SK-N-SH (cell line): ENCODE measurements around the gene ING5. TPM values are rescaled to one million over a fixed set of nuclear protein-coding genes. Genes with fewer than 3 reads are reported as not detected.

Experiments used
- CTCF ChIA-PET: fragments of 300-600, 350-600 bp; formaldehyde crosslinking; extraction: SDS; loops from one replicate; lab custom pipeline; 2021; lab: Yijun Ruan, JAX
- POLR2A ChIA-PET: fragments of 350-600 bp; sonication (Branson Sonifier 250); formaldehyde crosslinking; extraction: SDS; loops from one replicate; lab custom pipeline; 2020; ENCODE audit warnings: antibody characterized with exemption, inconsistent platforms; lab: Yijun Ruan, JAX
- DNase-seq: peaks from one replicate; pipeline ENCODE4 v3.0.0; 2012
- H2AFZ ChIP-seq: fragments of 200-600 bp; sonication (generic); 2 replicates; pipeline ENCODE4 v1.8.1; 2016; ENCODE audit warnings: antibody characterized with exemption, mild to moderate bottlenecking, low read depth
- H3F3A ChIP-seq: fragments of 200-600 bp; sonication (generic); replicated peaks from 2 replicates; pipeline ENCODE3; 2016; ENCODE audit warnings: antibody characterized with exemption, mild to moderate bottlenecking; ENCODE audit not compliant: insufficient read depth
- H3K27ac ChIP-seq, 2 experiments: fragments of 200-500 bp in 1 of 2; fragments of 200-600 bp in 1 of 2; sonication (Bioruptor generic) in 1 of 2; sonication (generic), shearing (Covaris generic) in 1 of 2; 2 replicates each; pipeline versions ENCODE4 v1.5.1 to v1.6.1; 2014 to 2016; ENCODE audit warnings: low read depth in 2 of 2, inconsistent platforms in 1 of 2, low read length in 1 of 2, mild to moderate bottlenecking in 1 of 2, mixed read lengths in 1 of 2
- H3K27me3 ChIP-seq: fragments of 200-600 bp; sonication (generic), shearing (Covaris generic); 2 replicates; pipeline ENCODE4 v1.6.1; 2016; ENCODE audit warnings: mixed run types; ENCODE audit not compliant: insufficient read depth
- H3K36me3 ChIP-seq, 2 experiments: fragments of 200-500 bp in 1 of 2; fragments of 200-600 bp in 1 of 2; sonication (Bioruptor generic) in 1 of 2; sonication (generic) in 1 of 2; replicated peaks in 1 of 2; 2 replicates each; pipeline versions ENCODE3 to v1.5.1; 2014 to 2016; ENCODE audit warnings: low read length in 1 of 2, mild to moderate bottlenecking in 1 of 2; ENCODE audit not compliant: insufficient read depth in 2 of 2, control insufficient read depth in 1 of 2
- H3K4me1 ChIP-seq, 2 experiments: fragments of 200-500 bp in 1 of 2; fragments of 200-600 bp in 1 of 2; sonication (Bioruptor generic) in 1 of 2; sonication (generic), shearing (Covaris generic) in 1 of 2; 2 replicates each; pipeline versions ENCODE4 v1.5.1 to v1.6.1; 2014 to 2016; ENCODE audit warnings: low read depth in 1 of 2, low read length in 1 of 2, mixed run types in 1 of 2; ENCODE audit not compliant: insufficient read depth in 2 of 2, control insufficient read depth in 1 of 2
- H3K4me2 ChIP-seq: fragments of 200-600 bp; sonication (generic), shearing (Covaris generic); 2 replicates; pipeline ENCODE4 v1.6.1; 2017; ENCODE audit warnings: mixed run types
- H3K4me3 ChIP-seq, 2 experiments: fragments of 200-500 bp in 1 of 2; fragments of 200-600 bp in 1 of 2; sonication (Bioruptor generic) in 1 of 2; sonication (generic), shearing (Covaris generic) in 1 of 2; 2 replicates each; pipeline versions ENCODE4 v1.5.1 to v1.8.1; 2014 to 2016; ENCODE audit warnings: low read depth in 2 of 2, inconsistent platforms in 1 of 2, low read length in 1 of 2, mild to moderate bottlenecking in 1 of 2, mixed read lengths in 1 of 2, moderate library complexity in 1 of 2
- H3K79me2 ChIP-seq: fragments of 200-600 bp; sonication (generic); 2 replicates; pipeline ENCODE4 v1.8.1; 2017; ENCODE audit warnings: mild to moderate bottlenecking; ENCODE audit not compliant: insufficient read depth
- H3K9ac ChIP-seq: fragments of 200-600 bp; sonication (generic); 2 replicates; pipeline ENCODE4 v1.6.1; 2017; ENCODE audit warnings: mixed run types
- H3K9me2 ChIP-seq: fragments of 200-600 bp; sonication (generic); 2 replicates; pipeline ENCODE4 v1.6.1; 2017; ENCODE audit warnings: mixed run types
- H3K9me3 ChIP-seq: fragments of 200-600 bp; sonication (generic); 2 replicates; pipeline ENCODE4 v1.6.1; 2017; ENCODE audit warnings: mixed run types, mild to moderate bottlenecking, moderate library complexity
- H4K20me1 ChIP-seq: fragments of 200-600 bp; sonication (generic); 2 replicates; pipeline ENCODE4 v1.6.1; 2017; ENCODE audit warnings: mild to moderate bottlenecking, mixed run types; ENCODE audit not compliant: insufficient read depth
- CHD2 ChIP-seq: fragments of 150-350 bp; IDR thresholded peaks from 2 replicates; pipeline ENCODE4 v1.6.1; 2018; ENCODE audit warnings: low read length; ENCODE audit not compliant: partially characterized antibody
- EP300 ChIP-seq, 2 experiments: IDR thresholded peaks; 2 replicates each; pipeline versions ENCODE4 v1.4.0 to v1.6.1; 2012; ENCODE audit warnings: borderline replicate concordance in 1 of 2, low read depth in 1 of 2, low read length in 1 of 2
- FOSL2 ChIP-seq: IDR thresholded peaks from 2 replicates; pipeline ENCODE4 v1.4.0; 2012; ENCODE audit warnings: low read depth, mild to moderate bottlenecking, moderate library complexity, borderline replicate concordance
- FOXM1 ChIP-seq: IDR thresholded peaks from 2 replicates; pipeline ENCODE4 v1.4.0; 2012; ENCODE audit warnings: low read depth, mild to moderate bottlenecking
- IRF3 ChIP-seq: fragments of 150-350 bp; IDR thresholded peaks from 2 replicates; pipeline ENCODE4 v1.6.1; 2016; ENCODE audit warnings: mild to moderate bottlenecking, low read depth, low read length
- JUND ChIP-seq: IDR thresholded peaks from 2 replicates; pipeline ENCODE4 v1.4.0; 2012
- NFIC ChIP-seq: IDR thresholded peaks from 2 replicates; pipeline ENCODE4 v1.4.0; 2012; ENCODE audit warnings: borderline replicate concordance
- RAD21 ChIP-seq: IDR thresholded peaks from 2 replicates; pipeline ENCODE4 v1.6.1; 2012; ENCODE audit warnings: mild to moderate bottlenecking, low read length
- RXRA ChIP-seq: IDR thresholded peaks from 2 replicates; pipeline ENCODE4 v1.4.0; 2012; ENCODE audit warnings: low read depth, mild to moderate bottlenecking, borderline replicate concordance
- SIN3A ChIP-seq: IDR thresholded peaks from 2 replicates; pipeline ENCODE4 v1.6.1; 2012; ENCODE audit warnings: low read depth, mild to moderate bottlenecking, low read length, moderate library complexity, borderline replicate concordance
- TCF12 ChIP-seq: IDR thresholded peaks from 2 replicates; pipeline ENCODE4 v1.4.0; 2012
- USF1 ChIP-seq: IDR thresholded peaks from 2 replicates; pipeline ENCODE4 v1.4.0; 2012; ENCODE audit warnings: low read depth, borderline replicate concordance
- WGBS: methylation state at CpG from one replicate; pipeline ENCODE4 v1.1.6; 2017; ENCODE audit warnings: low lambda C conversion rate; 5-methylcytosine and 5-hydroxymethylcytosine counted together
- polyA plus RNA-seq, 3 experiments: library from polyadenylated mRNA; depleted of rRNA; stranded (reverse); fragments of >200 nt; gene quantifications; 2 replicates each; pipeline ENCODE4 v1.2.3, GENCODE V29; 2012
- TF ChIP-seq, protein P1 (sequence below): IDR thresholded peaks from 2 replicates; pipeline ENCODE4 v1.4.0; 2012; ENCODE audit warnings: low read depth
- TF ChIP-seq, protein P2 (sequence below): fragments of 150-350 bp; IDR thresholded peaks from 2 replicates; pipeline ENCODE4 v1.6.1; 2017; ENCODE audit warnings: antibody characterized with exemption, low read length, low read depth, borderline replicate concordance
- TF ChIP-seq, protein P3 (sequence below): IDR thresholded peaks from 2 replicates; pipeline ENCODE4; 2012

The ING5 gene
- polyA plus RNA-seq, 1 of the 3 experiments (the other 2 are of a cell fraction): 56.3 TPM

GRCh38 chr2:241680044-241680443, 21.8 kb upstream of the ING5 start:
- H3K79me2 ChIP-seq: peaks cover 56% of the 10 kb centered on the region
- H3K27me3 ChIP-seq: no peaks in the 10 kb centered on the region
- TF ChIP-seq IRF3 (no peak), SIN3A (no peak), CHD2 (no peak), FOSL2 (no peak)
- TF ChIP-seq, protein P1, sequence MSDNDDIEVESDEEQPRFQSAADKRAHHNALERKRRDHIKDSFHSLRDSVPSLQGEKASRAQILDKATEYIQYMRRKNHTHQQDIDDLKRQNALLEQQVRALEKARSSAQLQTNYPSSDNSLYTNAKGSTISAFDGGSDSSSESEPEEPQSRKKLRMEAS: no peak
- CTCF ChIA-PET: interaction anchor here (0.8 kb wide), 1 partner anchor 20 kb away, joined by 3 read pairs; no protein-coding TSS in a partner anchor
- H4K20me1 ChIP-seq: peaks cover 7% of the 10 kb centered on the region; the same call in 1 of the 2 replicates
- POLR2A ChIA-PET: no interaction called here
- peaks cover 0 to 19% of the 10 kb centered on the region in 2 experiments; a peak in 2 of 4 replicates for H3K4me1 ChIP-seq
- no peak overlapping the region for H3K9ac ChIP-seq
- no peak for DNase-seq
- H3K4me2 ChIP-seq: peak overlapping the region; percentile 66; the same call in 1 of the 2 replicates
- 96% methylated on average over 11 of the region's 12 CpGs for WGBS
- H3K9me3 ChIP-seq: no peaks in the 10 kb centered on the region
- H3K9me2 ChIP-seq: no peaks in the 10 kb centered on the region
- peak overlapping the region in 1 of 2 experiments; percentile 89; a peak in 2 of 4 replicates for H3K27ac ChIP-seq
- H3K36me3 ChIP-seq: peaks cover 33 to 40% of the 10 kb centered on the region in 2 experiments
- H2AFZ ChIP-seq: no peak overlapping the region
- H3K4me3 ChIP-seq: no peak overlapping the region
- H3F3A ChIP-seq: peaks cover 25% of the 10 kb centered on the region

GRCh38 chr2:241680827-241681599, 20.8 kb upstream of the ING5 start:
- CTCF ChIA-PET: no interaction called here
- Histone ChIP-seq H3K79me2 (peaks cover 65% of the 10 kb centered on the region), H3K27me3 (no peaks in the 10 kb centered on the region), H3K4me1 (peaks cover 3 to 24% of the 10 kb centered on the region in 2 experiments; a peak in 3 of 4 replicates), H3K9me3 (no peaks in the 10 kb centered on the region), H3K9ac (peak overlapping the region; percentile 56; the same call in 1 of the 2 replicates), H2AFZ (no peak overlapping the region), H3K4me2 (peak overlapping the region; percentile 66), H3K36me3 (peaks cover 26 to 41% of the 10 kb centered on the region in 2 experiments), H3K27ac (peak overlapping the region; percentile 11 to 89; a peak in 2 of 4 replicates), H4K20me1 (peaks cover 7% of the 10 kb centered on the region; the same call in 1 of the 2 replicates), H3K4me3 (no peak overlapping the region; a peak in 1 of 4 replicates), H3F3A (peaks cover 25% of the 10 kb centered on the region), H3K9me2 (no peaks in the 10 kb centered on the region)
- DNase-seq: no peak
- 53% methylated on average over 14 of the region's 14 CpGs for WGBS
- TF ChIP-seq JUND (peak; percentile 84), TCF12 (peak; percentile 77), FOSL2 (peak; percentile 94), RXRA (peak; percentile 84; the same call in 1 of the 2 replicates), RAD21 (no peak), IRF3 (no peak), EP300 (IDR thresholded peaks at IDR 0.05; ENCODE audit: borderline replicate concordance in 1 of 2, low read depth in 1 of 2, low read length in 1 of 2) (peak in 1 of 2 experiments; percentile 29; a peak in 1 of 4 replicates), FOXM1 (no peak), SIN3A (peak; percentile 70; the same call in 1 of the 2 replicates), CHD2 (no peak), USF1 (no peak), NFIC (peak; percentile 92)
- TF ChIP-seq, protein P1: peak; percentile 73
- TF ChIP-seq, protein P2, sequence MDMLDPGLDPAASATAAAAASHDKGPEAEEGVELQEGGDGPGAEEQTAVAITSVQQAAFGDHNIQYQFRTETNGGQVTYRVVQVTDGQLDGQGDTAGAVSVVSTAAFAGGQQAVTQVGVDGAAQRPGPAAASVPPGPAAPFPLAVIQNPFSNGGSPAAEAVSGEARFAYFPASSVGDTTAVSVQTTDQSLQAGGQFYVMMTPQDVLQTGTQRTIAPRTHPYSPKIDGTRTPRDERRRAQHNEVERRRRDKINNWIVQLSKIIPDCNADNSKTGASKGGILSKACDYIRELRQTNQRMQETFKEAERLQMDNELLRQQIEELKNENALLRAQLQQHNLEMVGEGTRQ: no peak
- TF ChIP-seq, protein P3, sequence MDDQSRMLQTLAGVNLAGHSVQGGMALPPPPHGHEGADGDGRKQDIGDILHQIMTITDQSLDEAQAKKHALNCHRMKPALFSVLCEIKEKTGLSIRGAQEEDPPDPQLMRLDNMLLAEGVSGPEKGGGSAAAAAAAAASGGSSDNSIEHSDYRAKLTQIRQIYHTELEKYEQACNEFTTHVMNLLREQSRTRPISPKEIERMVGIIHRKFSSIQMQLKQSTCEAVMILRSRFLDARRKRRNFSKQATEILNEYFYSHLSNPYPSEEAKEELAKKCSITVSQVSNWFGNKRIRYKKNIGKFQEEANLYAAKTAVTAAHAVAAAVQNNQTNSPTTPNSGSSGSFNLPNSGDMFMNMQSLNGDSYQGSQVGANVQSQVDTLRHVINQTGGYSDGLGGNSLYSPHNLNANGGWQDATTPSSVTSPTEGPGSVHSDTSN: peak; percentile 61; the same call in 1 of the 2 replicates
- POLR2A ChIA-PET: no interaction called here
